K562 (cell line): ENCODE measurements around the gene SYNPO. TPM values are rescaled to one million over a fixed set of nuclear protein-coding genes. Genes with fewer than 3 reads are reported as not detected.

Experiments used
- ARID4B ChIP-seq: sonication (generic); formaldehyde crosslinking; IDR thresholded peaks from 2 replicates; pipeline ENCODE4 v1.8.0; 2022; ENCODE audit warnings: mild to moderate bottlenecking, missing genetic modification reagents
- ATF3 ChIP-seq, 2 experiments: fragments of 450-650 bp in 1 of 2; sonication (generic) in 1 of 2; formaldehyde crosslinking in 1 of 2; IDR thresholded peaks in 1 of 2; conservative IDR thresholded peaks in 1 of 2; 2 replicates each; pipeline versions ENCODE4 v1.6.1 to v1.8.1; 2016 to 2023; ENCODE audit warnings: mild to moderate bottlenecking in 2 of 2, moderate library complexity in 2 of 2, inconsistent platforms in 1 of 2, missing genetic modification reagents in 1 of 2
- CTBP1 ChIP-seq: fragments of 450-650 bp; IDR thresholded peaks from 2 replicates; pipeline ENCODE4 v1.6.1; 2016; ENCODE audit warnings: borderline replicate concordance
- EP300 ChIP-seq: IDR thresholded peaks from 2 replicates; pipeline ENCODE4 v1.6.1; 2012; ENCODE audit warnings: low read length, improper control_type of control experiment
- HDAC2 ChIP-seq: fragments of 450-650 bp; IDR thresholded peaks from 2 replicates; pipeline ENCODE4 v1.6.1; 2016; ENCODE audit warnings: mild to moderate bottlenecking
- MNT ChIP-seq, 2 experiments: fragments of 450-650 bp; conservative IDR thresholded peaks; 2 replicates each; pipeline ENCODE4 v1.6.1; 2017; ENCODE audit warnings: mild to moderate bottlenecking in 2 of 2, moderate library complexity in 2 of 2
- PYGO2 ChIP-seq: fragments of 450-650 bp; IDR thresholded peaks from 2 replicates; pipeline ENCODE4 v1.6.1; 2016; ENCODE audit warnings: mild to moderate bottlenecking, missing genetic modification characterization, moderate library complexity, missing compliant biosample characterization
- RNF2 ChIP-seq: sonication (generic); IDR thresholded peaks from 2 replicates; pipeline ENCODE4 v1.6.1; 2016
- SMARCA4 ChIP-seq: fragments of 450-650 bp; IDR thresholded peaks from 2 replicates; pipeline ENCODE4 v1.6.1; 2016
- ZNF263 ChIP-seq: sonication (generic); formaldehyde crosslinking; IDR thresholded peaks from 2 replicates; pipeline ENCODE4 v1.8.0; 2022; ENCODE audit warnings: mild to moderate bottlenecking, missing genetic modification reagents, borderline replicate concordance
- ZNF316 ChIP-seq: fragments of 450-650 bp; IDR thresholded peaks from 2 replicates; pipeline ENCODE4 v1.6.1; 2016
- ZNF830 ChIP-seq: fragments of 250-450 bp; sonication (Bioruptor Pico); IDR thresholded peaks from 2 replicates; pipeline ENCODE4 v1.5.0; 2021; ENCODE audit warnings: mild to moderate bottlenecking
- polyA plus RNA-seq, 8 experiments: library from polyadenylated mRNA; depleted of rRNA in 4 of 8; stranded (reverse) in 5 of 8; unstranded in 3 of 8; fragments of >200 nt; fragmentation: Nextera tagmentation in 2 of 8; fragmentation: Illumina TruSeq in 1 of 8; extraction: Ambion mirVana in 2 of 8; extraction: Trizol in 1 of 8; gene quantifications; 2 replicates each; pipeline versions ENCODE4 v1.2.1 to v1.2.3, GENCODE V29; 2011 to 2014; ENCODE audit warnings: inconsistent platforms in 1 of 8, missing spikeins in 1 of 8
- total RNA-seq, 7 experiments: library from RNA; depleted of rRNA in 6 of 7; stranded (reverse); fragments of >200 nt in 6 of 7; fragmentation: Illumina TruSeq in 2 of 7; extraction: Trizol in 2 of 7; gene quantifications; 2 replicates each; pipeline versions ENCODE4 v1.2.1 to v1.2.3, GENCODE V29; 2011 to 2021; ENCODE audit warnings: low replicate concordance in 1 of 7

SYNPO gene
- total and polyA plus RNA-seq, 9 of the 15 experiments (the other 6 are each of a cell fraction or from before 2014, with no cell fraction given): 0.01 to 0.31 (median 0.03) TPM; not detected in 4

- peak; percentile 93 for TF ChIP-seq ATF3 (IDR thresholded peaks at IDR 0.05)
- TF ChIP-seq ATF3 (CRISPR knock-in tag; conservative IDR thresholded peaks at IDR 0.05): no peak
- TF ChIP-seq ARID4B (CRISPR knock-in tag): 0 out of 2 replicates have a peak, but pooled peaks have one; percentile 41
- TF ChIP-seq ZNF263 (CRISPR knock-in tag): peak; percentile 43; the same call in 1 of the 2 replicates
- TF ChIP-seq RNF2: 0 out of 2 replicates have a peak, but pooled peaks have one; percentile 39
- peak; percentile 36; the same call in 1 of the 2 replicates for TF ChIP-seq CTBP1
- peak; percentile 72; the same call in 1 of the 2 replicates for TF ChIP-seq EP300
- TF ChIP-seq ZNF316: peak; percentile 27; the same call in 1 of the 2 replicates
- peak; percentile 75; the same call in 1 of the 2 replicates for TF ChIP-seq HDAC2
- no peak for TF ChIP-seq ZNF830 (CRISPR knock-in tag)
- peak; percentile 91 for TF ChIP-seq SMARCA4
- TF ChIP-seq MNT (conservative IDR thresholded peaks at IDR 0.05): peak in 1 of 2 experiments; percentile 52; a peak in 2 of 4 replicates
- no peak for TF ChIP-seq PYGO2 (tag)
Observed at GRCh38 chr5:150640311-150641005, at the start of gene SYNPO (continued).
